ENCODE data around the gene SSX5. TPM values are rescaled to one million over a fixed set of nuclear protein-coding genes. Genes with fewer than 3 reads are reported as not detected.
"Not testable (repeated sequence)": the region's sequence is repeated elsewhere in the genome, so short reads cannot be mapped to it uniquely, and the experiment has no call there.

SSX5 gene
- total RNA-seq, 2 donors from 2014 or later: not detected

DNA sequence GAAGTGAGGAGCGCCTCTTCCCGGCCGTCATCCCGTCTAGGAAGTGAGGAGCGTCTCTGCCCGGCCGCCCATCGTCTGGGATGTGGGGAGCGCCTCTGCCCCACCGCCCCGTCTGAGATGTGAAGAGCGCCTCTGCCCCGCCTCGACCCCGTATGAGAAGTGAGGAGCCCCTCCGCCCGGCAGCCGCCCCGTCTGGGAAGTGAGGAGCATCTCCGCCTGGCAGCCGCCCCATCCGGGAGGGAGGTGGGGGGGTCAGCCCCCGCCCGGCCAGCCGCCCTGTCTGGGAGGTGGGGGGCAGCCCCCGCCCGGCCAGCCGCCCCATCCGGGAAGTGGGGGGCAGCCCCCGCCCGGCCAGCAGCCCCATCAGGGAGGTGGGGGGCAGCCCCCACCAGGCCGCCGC, 57.5 kb downstream of the SSX5 start:
- not testable (repeated sequence) for H3K4me1 Mint-ChIP-seq (ENCODE audit: low read depth in 2 of 2); H3K9me3 Mint-ChIP-seq; DNase-seq (ENCODE audit: low spot score); ATAC-seq; H3K36me3 Mint-ChIP-seq; H3K4me3 Mint-ChIP-seq; H3K27me3 Mint-ChIP-seq; H3K27ac Mint-ChIP-seq

Other genes with a start within 250 kb of the SSX5 start
- 1 to 10 TPM; 6.9 to 7.0 TPM for gene ZNF182, start 192.8 kb downstream of the SSX5 start, total RNA-seq
- not detected for gene SPACA5, start 189.8 kb downstream of the SSX5 start, total RNA-seq
- 1 to 10 TPM in 1 of 2 donors, under 1 TPM in 1; 0.74 to 2.3 TPM for gene ZNF630, start 125.2 kb downstream of the SSX5 start, total RNA-seq
- not detected for gene SPACA5B, start 66.2 kb downstream of the SSX5 start, total RNA-seq
- gene SSX1, start 58.6 kb upstream of the SSX5 start, total RNA-seq: not detected
- not detected for gene SSX3, start 159.9 kb upstream of the SSX5 start, total RNA-seq
- not detected for gene SSX4, start 186.7 kb upstream of the SSX5 start, total RNA-seq
- gene SSX4B, start 215.2 kb upstream of the SSX5 start, total RNA-seq: not detected